GM11168 (cell line): ENCODE results near the gene RICTOR.

Experiments used
- in situ Hi-C: fragments of 300-500 bp; cut with MboI; formaldehyde crosslinking; loops from one replicate; pipeline ENCODE4 v1.12.0; 2022; ENCODE audit warnings: low sequenced_read_pairs; ENCODE audit not compliant: unreplicated experiment

Gene RICTOR

DNA sequence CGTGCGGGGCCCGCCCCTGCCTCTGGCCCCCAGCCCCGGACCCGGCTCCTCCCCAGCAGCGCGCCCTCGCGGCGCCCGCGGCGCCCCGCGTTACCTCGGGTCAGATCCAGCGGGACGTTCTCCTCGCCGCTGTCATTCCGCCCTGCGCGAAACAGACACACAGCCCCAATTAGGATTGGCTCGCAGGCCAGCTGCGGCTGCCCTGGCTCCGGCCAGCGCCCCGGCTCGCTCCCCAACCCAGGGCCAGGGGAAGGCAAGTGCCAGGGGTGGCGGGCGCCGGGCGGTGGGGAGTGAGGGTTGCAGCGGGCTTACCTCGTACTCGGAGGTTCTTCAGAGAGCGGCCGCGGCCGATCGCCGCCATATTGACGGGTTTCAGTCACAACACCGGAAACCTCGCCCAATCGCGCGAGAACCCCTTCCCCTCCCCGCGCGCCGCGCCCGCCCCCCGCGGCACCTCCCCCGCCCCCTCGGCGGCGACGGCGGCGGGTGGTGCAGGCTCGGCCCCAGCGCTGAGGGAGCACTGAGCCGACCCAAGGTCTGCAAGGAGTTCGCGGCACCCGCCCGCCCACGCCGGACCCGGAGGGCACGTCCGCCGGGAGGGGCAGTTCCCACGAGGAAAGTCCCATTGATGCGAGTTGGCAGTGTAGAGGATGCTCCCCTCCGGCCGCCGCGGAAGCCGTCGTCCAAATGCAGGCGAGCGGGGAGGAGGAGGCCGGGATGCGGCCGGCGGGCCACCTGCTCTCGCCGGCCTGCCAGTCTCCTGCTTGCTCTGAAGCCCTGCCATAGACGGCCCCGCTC is at the start of gene RICTOR:
Gene RICTOR, minus strand, starts transcription at position 383 of the 798 bp plus-strand sequence. Its CDS starts 22 bp downstream, at position 361.
- in situ Hi-C loops: no loop called here

DNA sequence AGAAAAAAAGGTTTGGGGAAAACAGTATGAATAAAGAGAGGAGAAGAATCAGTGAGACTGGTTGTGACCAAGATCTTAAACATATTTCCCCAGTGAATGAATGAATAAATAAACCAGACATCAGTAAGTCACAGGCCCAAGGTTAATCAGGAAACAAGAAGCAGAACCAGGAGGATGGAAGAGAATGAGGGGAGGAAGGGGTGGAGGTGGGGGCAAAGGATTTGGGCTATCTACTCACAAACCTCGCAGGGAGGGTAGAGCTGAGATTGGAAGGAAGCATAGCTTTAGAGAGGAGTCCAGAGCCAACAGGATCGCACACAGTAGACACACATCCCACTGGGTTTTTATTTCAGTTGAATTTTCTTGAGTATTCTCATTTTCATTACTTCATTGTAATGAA is 47.7 kb upstream of the RICTOR start:
- in situ Hi-C loops: no loop called here

GRCh38 chr5:39121315-39121714 is 47.1 kb upstream of the RICTOR start:
- in situ Hi-C loops: no loop called here

DNA sequence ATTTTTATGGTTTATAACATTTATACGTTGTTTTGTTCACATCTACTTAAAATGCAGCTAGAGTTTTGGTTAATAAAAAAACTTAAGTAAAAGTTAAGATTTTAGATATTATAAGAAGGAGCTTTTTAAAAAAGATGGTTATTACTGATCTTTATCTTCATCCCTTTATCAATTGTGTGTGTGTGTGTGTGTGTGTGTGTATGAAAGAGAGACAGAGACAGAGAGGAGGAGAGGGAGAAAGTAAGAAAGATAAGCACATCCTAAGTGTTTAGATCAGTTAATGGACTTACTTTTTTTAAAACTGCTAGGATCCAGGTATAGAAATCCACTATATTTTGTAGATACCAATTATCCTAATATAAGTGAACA is 45.8 kb upstream of the RICTOR start:
- in situ Hi-C loops: no loop called here

DNA sequence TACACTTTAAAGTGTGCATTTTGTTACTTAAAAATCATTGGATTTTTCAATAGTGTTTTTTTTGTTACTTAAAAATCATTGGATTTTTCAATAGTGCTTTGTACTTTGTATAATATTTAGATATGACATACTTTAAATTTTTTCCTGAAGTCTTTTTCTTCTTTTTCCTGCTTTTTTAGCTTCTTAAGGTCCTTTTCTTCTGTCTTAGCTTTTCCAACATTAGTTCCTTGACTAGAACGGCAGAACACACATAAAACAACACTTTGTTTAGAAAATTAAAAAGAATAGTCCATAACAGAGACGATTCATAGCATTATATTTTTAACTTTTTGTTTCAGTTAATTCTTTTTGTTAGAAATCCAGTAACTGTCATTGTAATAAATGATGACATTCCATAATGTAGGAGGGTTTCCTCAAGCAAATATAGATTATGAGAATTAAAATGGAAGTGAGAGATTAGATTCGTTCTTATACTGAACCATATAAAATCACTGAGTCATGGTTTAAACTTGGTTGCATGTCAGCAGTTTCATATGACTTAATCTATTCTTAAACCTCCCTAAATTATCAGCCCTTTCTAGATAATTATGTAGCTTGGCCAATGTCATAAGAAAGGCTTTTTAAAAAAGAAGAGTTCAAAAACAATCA is 45.3 kb upstream of the RICTOR start:
- in situ Hi-C loops: no loop called here

GRCh38 chr5:39118638-39119037 is 44.4 kb upstream of the RICTOR start:
- in situ Hi-C loops: no loop called here

DNA sequence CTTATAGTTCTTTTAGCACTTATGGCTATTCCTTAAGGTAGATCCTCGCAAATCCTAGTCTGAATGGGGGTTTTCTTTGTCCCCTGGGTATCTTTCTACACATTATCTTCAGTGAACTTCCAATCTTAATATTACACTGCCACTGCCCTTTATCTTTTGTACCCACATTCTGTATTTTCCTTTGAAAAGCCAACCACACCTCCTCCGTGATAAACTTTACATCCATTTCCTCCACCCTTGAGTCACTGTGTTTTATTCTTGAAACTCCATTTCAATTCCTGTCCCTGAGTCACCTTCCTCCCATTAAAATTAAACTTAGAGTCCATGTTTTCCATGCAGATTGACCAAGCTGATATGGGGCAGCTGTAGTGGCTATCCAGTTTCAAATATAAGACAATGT is 43.2 kb upstream of the RICTOR start:
- in situ Hi-C loops: no loop called here

DNA sequence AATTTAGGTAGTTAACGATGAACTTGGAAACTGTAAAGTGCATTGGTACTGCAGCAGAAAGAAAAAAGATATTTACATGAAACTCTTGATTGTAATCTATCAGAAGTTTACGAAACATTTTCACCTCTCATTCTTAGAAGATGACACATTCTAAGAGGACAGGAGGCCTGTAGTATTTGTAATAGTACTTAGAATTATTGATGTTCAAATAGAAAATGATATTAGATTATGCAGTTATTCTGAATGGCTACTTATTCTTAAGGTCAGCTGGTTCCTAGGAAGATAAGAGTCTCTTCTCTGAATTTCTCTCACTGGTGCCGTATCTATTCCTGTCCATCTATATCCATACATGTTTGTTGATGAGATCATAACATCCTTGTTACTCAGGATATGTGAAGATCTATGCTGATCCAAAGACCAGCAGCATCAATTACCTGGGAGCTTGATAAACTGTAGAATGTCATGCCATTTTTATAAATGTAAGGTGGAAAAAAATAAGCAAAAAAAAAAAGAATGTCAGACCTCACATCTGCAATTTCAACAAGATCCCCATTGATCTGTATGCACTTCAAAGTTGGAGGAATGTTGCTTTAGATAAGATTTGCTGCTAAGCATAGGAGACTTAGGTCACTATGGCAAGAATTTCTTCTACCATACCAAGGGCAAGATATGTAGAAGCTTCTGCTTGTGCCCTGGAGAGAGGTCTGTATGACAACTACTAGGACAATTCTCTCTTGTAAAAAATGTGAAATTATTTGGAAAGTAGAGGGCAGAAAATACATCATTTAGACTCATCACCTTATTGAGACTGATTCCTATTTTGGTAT is 42.4 kb upstream of the RICTOR start:
- in situ Hi-C loops: no loop called here

GRCh38 chr5:39115644-39116343 is 41.6 kb upstream of the RICTOR start:
- in situ Hi-C loops: no loop called here

DNA sequence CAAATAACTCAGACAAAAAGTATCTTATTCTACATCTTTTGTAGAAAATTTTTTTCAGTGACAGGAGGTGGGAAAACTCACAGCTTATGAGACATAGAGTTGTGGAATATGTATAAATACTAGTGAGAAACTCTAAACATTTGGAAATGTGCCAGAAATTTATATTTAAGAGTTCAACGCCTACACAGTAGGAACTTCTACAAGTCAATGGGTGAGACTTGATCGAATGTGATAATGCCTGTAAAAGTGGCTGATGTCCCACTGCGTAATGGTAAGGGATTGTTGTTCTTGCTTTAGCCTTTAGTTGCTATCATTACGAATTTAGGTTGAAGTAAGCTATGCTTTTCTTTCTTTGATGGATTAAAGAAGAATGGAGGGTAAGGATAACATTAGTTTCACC is 40.0 kb upstream of the RICTOR start:
- in situ Hi-C loops: no loop called here

- in situ Hi-C loops: no loop called here
Measured at GRCh38 chr5:39113354-39113953, 39.3 kb upstream of the RICTOR start.

DNA sequence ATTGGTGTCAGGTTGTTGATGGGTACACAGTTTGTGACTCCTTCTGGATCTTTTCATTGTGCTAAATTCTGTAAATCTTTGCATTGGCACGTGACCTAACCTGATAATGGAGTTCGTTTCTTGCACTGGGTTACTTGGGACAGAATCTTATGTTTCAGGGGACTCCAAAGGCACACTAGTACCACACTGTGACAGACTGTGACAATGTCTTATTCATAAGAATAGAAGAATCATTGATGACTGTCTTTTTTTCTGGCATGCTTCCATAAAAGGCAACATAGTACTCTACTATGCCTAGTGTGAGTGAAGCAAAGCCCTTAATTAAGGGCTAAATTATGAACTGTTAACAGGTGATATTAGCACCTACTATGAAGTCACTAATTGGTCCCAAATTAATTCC is 35.4 kb upstream of the RICTOR start:
- in situ Hi-C loops: no loop called here

DNA sequence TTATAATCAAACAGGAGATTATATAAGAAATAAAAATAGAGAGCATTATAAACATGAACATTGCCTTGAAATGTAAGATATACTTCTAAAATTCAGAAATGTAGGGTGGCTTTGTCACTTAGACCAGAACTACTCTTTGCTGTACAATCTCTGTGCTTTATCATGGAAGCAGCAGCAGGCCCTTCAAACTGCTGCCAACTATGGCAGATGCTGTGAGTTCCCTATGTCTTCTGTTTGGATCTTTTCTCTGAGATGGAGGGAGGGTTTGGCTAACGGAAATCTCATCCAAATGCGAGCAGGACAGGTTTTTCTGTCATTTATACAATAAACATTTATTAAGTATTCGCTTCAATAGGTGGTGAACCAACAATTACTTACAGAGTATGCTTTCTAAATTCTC is 34.8 kb upstream of the RICTOR start:
- in situ Hi-C loops: no loop called here

- in situ Hi-C loops: no loop called here
Measured at GRCh38 chr5:39107350-39107749, 33.2 kb upstream of the RICTOR start.

DNA sequence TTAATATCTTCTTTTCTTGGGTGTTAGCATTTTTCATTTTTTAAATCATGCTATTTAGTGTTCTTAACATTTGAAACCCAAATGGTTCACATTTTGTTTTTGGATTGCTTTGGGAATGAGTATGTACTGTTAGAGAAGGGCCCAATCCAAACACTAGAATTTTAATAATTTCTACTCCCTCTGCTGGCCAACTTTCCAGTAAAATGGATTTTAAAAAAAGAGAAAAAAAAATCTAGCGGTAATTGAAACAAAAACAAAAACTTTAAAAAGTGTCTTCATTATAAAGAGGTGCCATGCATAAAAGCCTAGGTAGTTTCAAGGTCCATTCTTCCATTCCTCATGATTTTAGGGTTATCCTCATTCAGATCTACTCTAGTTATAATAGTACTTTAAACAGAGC is 32.1 kb upstream of the RICTOR start:
- in situ Hi-C loops: no loop called here

DNA sequence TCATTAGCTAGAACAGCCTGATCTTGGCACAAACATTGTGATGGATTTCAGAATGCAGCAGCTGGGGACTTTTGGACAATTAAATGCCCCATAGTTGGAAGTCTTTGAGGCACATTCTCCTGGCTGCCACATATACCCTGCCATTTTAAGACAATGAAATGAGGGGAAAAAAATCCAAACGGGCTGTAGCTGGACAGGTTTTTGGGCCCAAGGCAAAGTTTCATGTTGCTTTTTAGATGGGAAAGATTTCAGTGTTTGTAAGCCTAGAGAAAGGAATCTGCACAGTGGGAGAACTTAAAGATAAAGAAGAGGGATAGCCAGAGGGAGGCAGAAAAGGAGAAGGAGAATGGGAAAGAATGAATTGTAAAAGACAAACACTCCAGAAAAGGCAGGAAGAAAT is 30.0 kb upstream of the RICTOR start:
- in situ Hi-C loops: loop anchor here (5.0 kb wide), 1 partner anchor 92 kb away; no protein-coding TSS in a partner anchor

- in situ Hi-C loops: loop anchor here (5.0 kb wide), 1 partner anchor 90 kb away; no protein-coding TSS in a partner anchor
Measured at GRCh38 chr5:39102684-39103155, 28.5 kb upstream of the RICTOR start.

- in situ Hi-C loops: loop anchor here (5.0 kb wide), 1 partner anchor 89 kb away; no protein-coding TSS in a partner anchor
Measured at GRCh38 chr5:39100851-39101396, 26.7 kb upstream of the RICTOR start.

- in situ Hi-C loops: loop anchor here (5.0 kb wide), 1 partner anchor 88 kb away; no protein-coding TSS in a partner anchor
Measured at GRCh38 chr5:39100301-39100850, 26.2 kb upstream of the RICTOR start.
